HEK293 (cell line): ENCODE measurements around the gene TAF1B.

Experiments
- CTCF ChIA-PET: fragments of 350-600 bp; formaldehyde crosslinking; extraction: SDS; loops from one replicate; lab custom pipeline; 2021; ENCODE audit warnings: antibody characterized with exemption; lab: Yijun Ruan, JAX
- POLR2A ChIA-PET: fragments of 300-600 bp; formaldehyde crosslinking; extraction: SDS; loops from one replicate; lab custom pipeline; 2020; ENCODE audit warnings: antibody characterized with exemption, inconsistent platforms; lab: Yijun Ruan, JAX
- H3K27ac ChIP-seq: fragments of 200-500 bp; sonication (Bioruptor generic); 2 replicates; pipeline ENCODE4 v1.5.1; 2014; ENCODE audit warnings: low read depth, low read length, control low read depth, inconsistent platforms; ENCODE audit errors: extremely low read depth
- H3K36me3 ChIP-seq, 2 experiments: fragments of 200-500 bp in 1 of 2; sonication (Bioruptor generic) in 1 of 2; 1 replicate in 1 of 2; 2 replicates in 1 of 2; pipeline ENCODE4 v1.5.1; 2014 to 2017; ENCODE audit warnings: inconsistent platforms in 2 of 2, low read length in 2 of 2; ENCODE audit not compliant: control insufficient read depth in 2 of 2, insufficient read depth in 1 of 2
- H3K4me1 ChIP-seq: fragments of 200-500 bp; sonication (Bioruptor generic); 2 replicates; pipeline ENCODE4 v1.5.1; 2014; ENCODE audit warnings: mild to moderate bottlenecking, low read length, inconsistent platforms; ENCODE audit not compliant: control insufficient read depth, insufficient read depth
- H3K4me3 ChIP-seq: 2 replicates; pipeline ENCODE4 v1.5.1; 2011; ENCODE audit warnings: low read depth, mild to moderate bottlenecking, control low read depth, low read length, moderate library complexity
- H3K9me3 ChIP-seq: fragments of 200-500 bp; sonication (Bioruptor generic); 2 replicates; pipeline ENCODE4 v1.5.1; 2014; ENCODE audit warnings: low read depth, low read length, inconsistent platforms; ENCODE audit not compliant: control insufficient read depth, insufficient read depth
- KLF9 ChIP-seq: fragments of 450-650 bp; formaldehyde crosslinking; IDR thresholded peaks from 2 replicates; pipeline ENCODE4 v1.5.1; 2016; ENCODE audit warnings: missing biosample characterization, missing genetic modification characterization, low read depth
- PRDM1 ChIP-seq: fragments of 450-650 bp; formaldehyde crosslinking; IDR thresholded peaks from 2 replicates; pipeline ENCODE4; 2016; ENCODE audit warnings: missing biosample characterization, missing genetic modification characterization
- SP3 ChIP-seq: fragments of 450-650 bp; formaldehyde crosslinking; IDR thresholded peaks from 2 replicates; pipeline ENCODE4 v1.5.1; 2016; ENCODE audit warnings: missing biosample characterization, missing genetic modification characterization
- ZBTB17 ChIP-seq: fragments of 450-650 bp; formaldehyde crosslinking; IDR thresholded peaks from 2 replicates; pipeline ENCODE4 v1.5.1; 2016; ENCODE audit warnings: missing biosample characterization, missing genetic modification characterization
- ZNF169 ChIP-seq: fragments of 450-650 bp; formaldehyde crosslinking; IDR thresholded peaks from 2 replicates; pipeline ENCODE4 v1.5.1; 2016; ENCODE audit warnings: missing biosample characterization, missing genetic modification characterization
- ZNF202 ChIP-seq: fragments of 450-650 bp; formaldehyde crosslinking; IDR thresholded peaks from 2 replicates; pipeline ENCODE4 v1.5.1; 2016; ENCODE audit warnings: missing biosample characterization, missing genetic modification characterization, borderline replicate concordance
- ZNF211 ChIP-seq: fragments of 450-650 bp; formaldehyde crosslinking; IDR thresholded peaks from 2 replicates; pipeline ENCODE4 v1.5.1; 2016; ENCODE audit warnings: low read depth, missing biosample characterization, missing genetic modification characterization
- ZNF24 ChIP-seq: fragments of 450-650 bp; formaldehyde crosslinking; IDR thresholded peaks from 2 replicates; pipeline ENCODE4 v1.5.1; 2016; ENCODE audit warnings: missing biosample characterization, missing genetic modification characterization
- ZNF274 ChIP-seq, 2 experiments: fragments of 200-500 bp in 1 of 2; fragments of 450-650 bp in 1 of 2; sonication (Bioruptor generic) in 1 of 2; formaldehyde crosslinking in 1 of 2; IDR thresholded peaks; 2 replicates each; pipeline versions ENCODE4 v1.5.1 to v1.6.1; 2014 to 2016; ENCODE audit warnings: borderline replicate concordance in 1 of 2, inconsistent platforms in 1 of 2, low read length in 1 of 2, missing biosample characterization in 1 of 2, missing genetic modification characterization in 1 of 2
- ZNF292 ChIP-seq: fragments of 450-650 bp; formaldehyde crosslinking; IDR thresholded peaks from 2 replicates; pipeline ENCODE4 v1.5.1; 2016; ENCODE audit warnings: low read depth, missing biosample characterization, missing genetic modification characterization, borderline replicate concordance
- ZNF37A ChIP-seq: fragments of 450-650 bp; IDR thresholded peaks from 2 replicates; pipeline ENCODE4 v1.5.1; 2018; ENCODE audit warnings: missing biosample characterization, missing genetic modification characterization
- ZNF426 ChIP-seq: fragments of 450-650 bp; formaldehyde crosslinking; IDR thresholded peaks from 2 replicates; pipeline ENCODE4 v1.5.1; 2017; ENCODE audit warnings: missing biosample characterization, missing genetic modification characterization, mild to moderate bottlenecking, inconsistent platforms, moderate library complexity
- ZNF501 ChIP-seq: fragments of 450-650 bp; formaldehyde crosslinking; IDR thresholded peaks from 2 replicates; pipeline ENCODE4 v1.5.1; 2016; ENCODE audit warnings: missing biosample characterization, missing genetic modification characterization
- ZNF558 ChIP-seq: fragments of 450-650 bp; formaldehyde crosslinking; IDR thresholded peaks from 2 replicates; pipeline ENCODE4 v1.5.1; 2016; ENCODE audit warnings: missing biosample characterization, missing genetic modification characterization
- ZNF654 ChIP-seq: fragments of 450-650 bp; formaldehyde crosslinking; IDR thresholded peaks from 2 replicates; pipeline ENCODE4 v1.5.1; 2016; ENCODE audit warnings: low read depth, missing biosample characterization, missing genetic modification characterization
- TF ChIP-seq, protein P1 (sequence below): fragments of 450-650 bp; formaldehyde crosslinking; IDR thresholded peaks from 2 replicates; pipeline ENCODE4 v1.5.1; 2017; ENCODE audit warnings: missing biosample characterization, missing genetic modification characterization
- TF ChIP-seq, protein P2 (sequence below): fragments of 450-650 bp; formaldehyde crosslinking; IDR thresholded peaks from 2 replicates; pipeline ENCODE4 v1.5.1; 2016; ENCODE audit warnings: missing biosample characterization, missing genetic modification characterization
- TF ChIP-seq, protein P3 (sequence below): fragments of 450-650 bp; formaldehyde crosslinking; IDR thresholded peaks from 2 replicates; pipeline ENCODE4 v1.5.1; 2017; ENCODE audit warnings: missing biosample characterization, missing genetic modification characterization
- TF ChIP-seq, protein P4 (sequence below): fragments of 450-650 bp; formaldehyde crosslinking; IDR thresholded peaks from 2 replicates; pipeline ENCODE4 v1.5.1; 2016; ENCODE audit warnings: missing biosample characterization, missing genetic modification characterization

TAF1B gene

DNA sequence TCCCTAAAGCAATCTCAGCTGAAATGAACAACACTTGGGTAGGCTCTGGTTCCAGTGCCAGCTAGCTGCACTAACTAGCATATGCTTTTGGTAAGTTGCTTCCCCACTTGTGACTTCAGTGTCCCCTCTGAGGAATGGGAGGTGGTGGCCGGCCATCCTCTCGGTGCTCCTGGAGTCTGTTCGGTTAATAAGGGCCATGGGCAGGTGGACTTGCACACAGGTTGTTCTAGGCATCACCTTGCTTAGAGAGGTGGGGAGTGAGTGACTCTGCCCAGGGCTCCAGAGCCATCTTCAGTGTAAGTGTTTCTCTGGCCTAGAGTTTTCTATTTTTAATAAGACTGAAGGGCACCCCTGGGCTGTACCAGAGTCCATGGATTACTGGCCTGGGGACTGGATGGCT, 18.8 kb upstream of the TAF1B start:
- H3K36me3 ChIP-seq, result no peaks in the 10 kb centered on the region
- ChIA-PET CTCF (interaction anchor here (0.7 kb wide), 1 partner anchor 11 kb away, joined by 3 read pairs; no protein-coding TSS in a partner anchor), POLR2A (interaction anchor here (1.1 kb wide), 1 partner anchor 19 kb away, joined by 5 read pairs; the partner anchor contains the start of gene TAF1B)
- TF ChIP-seq, protein P1, sequence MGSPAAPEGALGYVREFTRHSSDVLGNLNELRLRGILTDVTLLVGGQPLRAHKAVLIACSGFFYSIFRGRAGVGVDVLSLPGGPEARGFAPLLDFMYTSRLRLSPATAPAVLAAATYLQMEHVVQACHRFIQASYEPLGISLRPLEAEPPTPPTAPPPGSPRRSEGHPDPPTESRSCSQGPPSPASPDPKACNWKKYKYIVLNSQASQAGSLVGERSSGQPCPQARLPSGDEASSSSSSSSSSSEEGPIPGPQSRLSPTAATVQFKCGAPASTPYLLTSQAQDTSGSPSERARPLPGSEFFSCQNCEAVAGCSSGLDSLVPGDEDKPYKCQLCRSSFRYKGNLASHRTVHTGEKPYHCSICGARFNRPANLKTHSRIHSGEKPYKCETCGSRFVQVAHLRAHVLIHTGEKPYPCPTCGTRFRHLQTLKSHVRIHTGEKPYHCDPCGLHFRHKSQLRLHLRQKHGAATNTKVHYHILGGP, result no peak
- TF ChIP-seq ZNF558 (tag by site-specific recombination), result no peak
- no peak for TF ChIP-seq ZBTB17 (tag by site-specific recombination)
- TF ChIP-seq ZNF24 (tag by site-specific recombination), result no peak
- no peak for TF ChIP-seq ZNF274 (IDR thresholded peaks at IDR 0.05; ENCODE audit: low read length)
- no peak for TF ChIP-seq ZNF274 (tag by site-specific recombination; IDR thresholded peaks at IDR 0.05; ENCODE audit: borderline replicate concordance)
- TF ChIP-seq ZNF37A (tag by site-specific recombination), result no peak
- TF ChIP-seq SP3 (tag by site-specific recombination), result no peak
- H3K4me3 ChIP-seq, result no peak overlapping the region
- no peak overlapping the region for H3K27ac ChIP-seq
- no peaks in the 10 kb centered on the region for H3K9me3 ChIP-seq
- H3K4me1 ChIP-seq, result no peaks in the 10 kb centered on the region

DNA sequence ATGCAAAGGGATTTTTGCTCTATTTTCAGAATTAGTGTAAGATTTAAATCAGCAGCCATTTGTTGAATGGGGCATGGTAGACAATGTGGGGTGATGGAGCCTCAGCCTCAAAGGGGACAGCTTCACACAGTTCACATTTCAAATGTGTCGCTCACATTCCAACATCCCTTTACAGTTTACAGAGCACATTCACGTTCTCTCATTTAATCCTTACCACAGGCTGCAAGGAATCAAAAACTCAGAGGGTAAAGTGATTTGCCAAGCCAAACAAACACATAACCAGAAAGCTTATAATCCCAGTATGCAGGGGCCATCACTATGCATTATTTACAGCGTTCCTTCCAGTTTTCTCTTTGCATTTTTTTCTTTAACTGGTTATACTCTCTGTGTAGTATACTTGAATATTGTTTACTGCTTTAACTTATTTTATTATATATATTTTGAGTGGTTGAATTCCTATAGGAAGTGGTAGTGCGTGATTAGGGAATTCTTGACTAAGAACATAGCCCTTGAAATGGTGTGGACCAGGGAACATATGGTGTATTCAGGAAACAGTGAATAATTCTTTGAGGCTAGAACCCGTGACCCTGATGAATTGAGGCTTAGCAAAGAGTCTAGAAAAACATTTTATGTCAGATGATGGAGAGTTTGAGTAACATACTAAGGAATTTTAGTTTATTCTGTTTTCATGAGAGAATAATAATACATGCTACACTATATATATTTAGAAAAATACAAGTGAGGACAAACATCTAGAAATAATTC, 18.1 kb upstream of the TAF1B start:
- Histone ChIP-seq H3K4me3 (no peak overlapping the region), H3K9me3 (no peaks in the 10 kb centered on the region), H3K4me1 (no peaks in the 10 kb centered on the region), H3K27ac (no peak overlapping the region), H3K36me3 (no peaks in the 10 kb centered on the region)
- CTCF ChIA-PET, result interaction anchor here (0.7 kb wide), 1 partner anchor 11 kb away, joined by 3 read pairs; no protein-coding TSS in a partner anchor
- TF ChIP-seq ZNF292 (no peak), ZNF202 (no peak), ZNF211 (tag by site-specific recombination) (no peak), ZNF426 (tag by site-specific recombination) (no peak), ZNF169 (no peak), KLF9 (tag by site-specific recombination) (no peak), ZNF558 (tag by site-specific recombination) (no peak), ZNF501 (no peak)
- POLR2A ChIA-PET, result interaction anchor here (0.6 to 1.1 kb wide), 2 partner anchors 18 to 695 kb away, joined by 3 to 5 read pairs; partner anchors contain the start of gene TAF1B

DNA sequence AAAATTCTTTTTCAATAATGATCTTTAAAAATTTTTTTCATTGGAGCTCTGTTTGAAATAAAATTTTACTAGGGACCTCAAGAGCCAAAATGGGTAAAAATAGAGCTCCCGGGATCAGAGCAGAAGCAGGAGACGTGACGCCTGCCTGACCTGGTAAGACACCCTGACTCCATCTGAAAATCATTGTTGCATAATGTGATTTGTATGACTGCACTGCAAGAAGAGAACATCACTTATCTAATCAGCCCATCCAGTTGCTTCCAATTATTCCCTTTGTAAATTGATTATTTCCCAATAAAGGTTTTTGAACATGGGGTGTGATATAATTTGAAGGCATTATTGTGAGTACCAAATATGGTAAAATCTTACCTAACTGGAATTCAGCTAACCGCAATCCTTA, 17.1 kb upstream of the TAF1B start:
- ChIA-PET POLR2A (no interaction called here), CTCF (interaction anchor here (0.7 kb wide), 1 partner anchor 688 kb away, joined by 4 read pairs; no protein-coding TSS in a partner anchor)
- Histone ChIP-seq H3K4me1 (no peaks in the 10 kb centered on the region), H3K4me3 (no peak overlapping the region), H3K36me3 (no peaks in the 10 kb centered on the region), H3K27ac (no peak overlapping the region), H3K9me3 (no peaks in the 10 kb centered on the region)
- TF ChIP-seq, protein P2, sequence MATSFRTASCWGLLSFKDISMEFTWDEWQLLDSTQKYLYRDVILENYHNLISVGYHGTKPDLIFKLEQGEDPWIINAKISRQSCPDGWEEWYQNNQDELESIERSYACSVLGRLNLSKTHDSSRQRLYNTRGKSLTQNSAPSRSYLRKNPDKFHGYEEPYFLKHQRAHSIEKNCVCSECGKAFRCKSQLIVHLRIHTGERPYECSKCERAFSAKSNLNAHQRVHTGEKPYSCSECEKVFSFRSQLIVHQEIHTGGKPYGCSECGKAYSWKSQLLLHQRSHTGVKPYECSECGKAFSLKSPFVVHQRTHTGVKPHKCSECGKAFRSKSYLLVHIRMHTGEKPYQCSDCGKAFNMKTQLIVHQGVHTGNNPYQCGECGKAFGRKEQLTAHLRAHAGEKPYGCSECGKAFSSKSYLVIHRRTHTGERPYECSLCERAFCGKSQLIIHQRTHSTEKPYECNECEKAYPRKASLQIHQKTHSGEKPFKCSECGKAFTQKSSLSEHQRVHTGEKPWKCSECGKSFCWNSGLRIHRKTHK (tag by site-specific recombination), result no peak
- TF ChIP-seq, protein P3, sequence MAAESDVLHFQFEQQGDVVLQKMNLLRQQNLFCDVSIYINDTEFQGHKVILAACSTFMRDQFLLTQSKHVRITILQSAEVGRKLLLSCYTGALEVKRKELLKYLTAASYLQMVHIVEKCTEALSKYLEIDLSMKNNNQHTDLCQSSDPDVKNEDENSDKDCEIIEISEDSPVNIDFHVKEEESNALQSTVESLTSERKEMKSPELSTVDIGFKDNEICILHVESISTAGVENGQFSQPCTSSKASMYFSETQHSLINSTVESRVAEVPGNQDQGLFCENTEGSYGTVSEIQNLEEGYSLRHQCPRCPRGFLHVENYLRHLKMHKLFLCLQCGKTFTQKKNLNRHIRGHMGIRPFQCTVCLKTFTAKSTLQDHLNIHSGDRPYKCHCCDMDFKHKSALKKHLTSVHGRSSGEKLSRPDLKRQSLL (tag by site-specific recombination), result no peak
- TF ChIP-seq ZNF654 (tag by site-specific recombination) (no peak), PRDM1 (no peak)
- TF ChIP-seq, protein P4, sequence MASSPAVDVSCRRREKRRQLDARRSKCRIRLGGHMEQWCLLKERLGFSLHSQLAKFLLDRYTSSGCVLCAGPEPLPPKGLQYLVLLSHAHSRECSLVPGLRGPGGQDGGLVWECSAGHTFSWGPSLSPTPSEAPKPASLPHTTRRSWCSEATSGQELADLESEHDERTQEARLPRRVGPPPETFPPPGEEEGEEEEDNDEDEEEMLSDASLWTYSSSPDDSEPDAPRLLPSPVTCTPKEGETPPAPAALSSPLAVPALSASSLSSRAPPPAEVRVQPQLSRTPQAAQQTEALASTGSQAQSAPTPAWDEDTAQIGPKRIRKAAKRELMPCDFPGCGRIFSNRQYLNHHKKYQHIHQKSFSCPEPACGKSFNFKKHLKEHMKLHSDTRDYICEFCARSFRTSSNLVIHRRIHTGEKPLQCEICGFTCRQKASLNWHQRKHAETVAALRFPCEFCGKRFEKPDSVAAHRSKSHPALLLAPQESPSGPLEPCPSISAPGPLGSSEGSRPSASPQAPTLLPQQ, result no peak
